HG02763 (cell line): Measurements from ENCODE around the gene GAS6.
"Not testable (repeated sequence)": the region's sequence is repeated elsewhere in the genome, so short reads cannot be mapped to it uniquely, and the experiment has no call there.

Experiments
- ATAC-seq: cut with Tn5 transposase; IDR thresholded peaks from one replicate; pipeline ENCODE4 v1.9.1; 2021; ENCODE audit warnings: mild to moderate bottlenecking, moderate library complexity; ENCODE audit not compliant: unreplicated experiment

GAS6 gene

DNA sequence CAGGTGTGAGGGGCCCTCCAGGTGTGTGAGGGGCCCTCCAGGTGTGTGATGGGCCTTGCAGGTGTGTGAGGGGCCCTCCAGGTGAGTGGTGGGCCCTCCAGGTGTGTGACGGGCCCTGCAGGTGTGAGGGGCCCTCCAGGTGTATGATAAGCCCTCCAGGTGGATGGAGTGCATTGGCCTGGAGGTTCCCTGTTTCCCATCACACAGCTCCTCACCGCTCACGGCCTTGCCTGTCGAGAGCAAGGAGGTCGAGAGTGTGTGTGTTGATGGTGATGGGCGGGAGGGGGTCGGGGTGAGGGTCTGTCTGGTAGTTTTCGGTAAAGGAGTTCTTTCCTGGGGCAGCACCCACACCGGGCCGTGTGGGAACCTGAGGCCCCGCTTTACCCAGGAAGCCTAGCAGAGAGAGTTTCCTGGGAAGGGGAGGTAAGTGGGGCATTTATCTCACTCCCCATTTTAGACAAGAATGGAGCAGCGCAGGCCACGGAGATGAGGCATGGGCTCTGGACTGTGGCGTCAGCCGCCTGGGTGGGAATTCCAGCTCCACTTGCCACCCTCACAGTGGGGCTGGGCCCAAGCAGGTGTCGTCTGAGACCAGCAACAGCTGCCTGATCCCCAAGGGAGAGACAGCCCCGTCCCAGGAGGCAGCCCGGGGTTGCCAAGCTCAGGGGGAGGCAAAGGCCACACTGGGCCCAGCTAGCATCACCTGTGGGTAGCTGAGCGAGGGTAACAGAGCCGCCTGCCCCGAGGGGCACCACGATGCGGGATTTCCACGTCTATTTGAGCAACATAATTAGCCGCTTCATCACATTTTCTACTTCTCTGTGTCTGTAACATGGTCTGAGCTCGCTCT is 10.9 kb upstream of the GAS6 start:
- no peak for ATAC-seq

DNA sequence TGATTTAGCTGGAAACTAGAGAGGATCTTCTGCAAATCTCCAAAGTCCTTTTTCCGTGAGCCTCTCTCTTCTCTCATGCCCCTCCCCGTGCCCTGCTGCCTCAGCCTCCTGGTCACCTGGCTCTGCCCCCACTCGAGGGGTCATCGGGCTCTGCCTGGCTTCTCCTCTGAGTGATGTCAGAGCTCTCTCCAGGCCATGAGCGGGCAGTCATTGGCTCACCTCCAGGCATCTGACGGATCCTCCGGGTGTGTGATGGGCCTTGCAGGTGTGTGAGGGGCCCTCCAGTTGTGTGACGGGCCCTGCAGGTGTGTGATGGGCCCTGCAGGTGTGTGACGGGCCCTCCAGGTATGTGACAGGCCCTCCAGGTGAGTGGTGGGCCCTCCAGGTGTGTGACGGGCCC is 10.3 kb upstream of the GAS6 start:
- no peak for ATAC-seq

DNA sequence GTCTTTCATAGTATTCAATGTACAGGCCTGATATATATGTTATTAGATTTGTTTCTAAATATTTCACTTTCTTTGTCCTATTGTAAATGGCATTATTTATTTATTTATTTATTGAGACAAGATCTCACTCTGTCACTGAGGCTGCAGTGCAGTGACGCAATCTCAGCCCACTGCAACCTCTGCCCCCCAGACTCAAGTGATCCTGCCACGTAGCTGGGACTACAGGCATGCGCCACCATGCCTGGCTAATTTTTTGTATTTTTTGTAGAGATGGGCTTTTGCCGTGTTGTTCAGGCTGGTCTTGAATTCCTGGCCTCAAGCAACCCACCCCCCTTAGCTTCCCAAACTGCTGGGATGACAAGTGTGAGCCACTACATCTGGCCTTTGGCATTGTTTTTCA is 5.4 kb upstream of the GAS6 start:
- ATAC-seq, result no peak

DNA sequence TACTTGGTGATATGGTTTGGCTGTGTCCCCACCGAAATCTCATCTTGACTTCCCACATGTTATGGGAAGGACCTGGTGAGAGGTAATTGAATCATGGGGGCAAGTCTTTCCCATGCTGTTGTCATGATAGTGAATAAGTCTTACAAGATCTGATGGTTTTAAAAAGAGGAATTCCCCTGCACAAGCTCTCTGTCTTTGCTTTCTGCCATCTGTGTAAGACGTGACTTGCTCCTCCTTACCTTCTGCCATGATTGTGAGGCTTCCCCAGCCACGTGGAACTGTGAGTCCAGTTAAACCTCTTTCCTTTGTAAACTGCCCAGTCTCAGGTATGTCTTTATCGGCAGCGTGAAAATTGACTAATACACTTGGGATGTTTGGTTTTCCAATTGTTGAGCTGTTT is 4.0 kb upstream of the GAS6 start:
- not testable (repeated sequence) for ATAC-seq

DNA sequence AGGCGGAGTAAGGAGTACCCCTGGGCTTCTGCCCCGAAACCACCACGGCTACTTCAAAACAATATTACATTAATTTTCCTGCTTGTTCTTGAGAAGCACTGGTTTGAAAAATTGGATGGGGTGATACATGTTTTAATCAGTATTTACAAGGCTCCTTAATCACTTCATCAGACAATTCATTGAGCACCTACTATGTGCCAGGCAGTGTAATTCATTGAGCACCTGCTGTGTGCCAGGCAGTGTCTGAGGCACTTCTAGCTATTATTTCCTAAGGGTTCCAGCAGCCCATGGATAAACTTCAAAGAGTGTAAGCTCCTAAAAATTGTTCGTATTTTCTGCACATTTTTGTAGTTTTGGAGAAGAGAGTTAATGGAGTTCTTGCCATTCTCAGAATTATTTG is 1.6 kb upstream of the GAS6 start:
- no peak for ATAC-seq

DNA sequence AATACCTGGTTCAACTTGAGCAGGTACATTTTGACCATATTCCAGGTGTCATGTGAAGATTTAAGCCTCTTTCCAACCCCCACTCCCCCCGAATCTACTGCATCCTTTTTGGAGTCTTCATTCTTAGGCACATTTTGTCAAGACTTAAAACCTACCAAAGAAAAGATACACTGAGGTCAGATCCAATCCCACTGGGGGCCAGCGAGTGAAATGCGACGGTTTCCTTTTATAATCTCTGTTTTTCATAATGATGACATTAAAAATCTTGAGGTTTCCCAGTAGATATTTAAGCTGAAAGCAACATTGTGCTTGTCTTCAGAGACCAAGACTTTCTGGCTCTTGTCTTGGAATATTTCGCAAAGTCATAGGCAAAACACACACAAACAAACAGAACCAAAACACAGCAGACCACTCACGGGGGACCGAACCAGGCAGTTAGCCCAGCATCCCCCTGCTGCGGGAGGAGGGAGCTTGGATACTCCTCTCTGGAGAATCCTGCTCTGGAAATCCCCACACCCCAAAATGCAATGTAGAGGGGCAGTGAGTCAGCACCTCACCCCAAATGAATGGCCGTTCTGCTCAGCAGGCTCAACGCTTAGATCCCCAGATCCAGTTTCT is 506 bp upstream of the GAS6 start:
- no peak for ATAC-seq

DNA sequence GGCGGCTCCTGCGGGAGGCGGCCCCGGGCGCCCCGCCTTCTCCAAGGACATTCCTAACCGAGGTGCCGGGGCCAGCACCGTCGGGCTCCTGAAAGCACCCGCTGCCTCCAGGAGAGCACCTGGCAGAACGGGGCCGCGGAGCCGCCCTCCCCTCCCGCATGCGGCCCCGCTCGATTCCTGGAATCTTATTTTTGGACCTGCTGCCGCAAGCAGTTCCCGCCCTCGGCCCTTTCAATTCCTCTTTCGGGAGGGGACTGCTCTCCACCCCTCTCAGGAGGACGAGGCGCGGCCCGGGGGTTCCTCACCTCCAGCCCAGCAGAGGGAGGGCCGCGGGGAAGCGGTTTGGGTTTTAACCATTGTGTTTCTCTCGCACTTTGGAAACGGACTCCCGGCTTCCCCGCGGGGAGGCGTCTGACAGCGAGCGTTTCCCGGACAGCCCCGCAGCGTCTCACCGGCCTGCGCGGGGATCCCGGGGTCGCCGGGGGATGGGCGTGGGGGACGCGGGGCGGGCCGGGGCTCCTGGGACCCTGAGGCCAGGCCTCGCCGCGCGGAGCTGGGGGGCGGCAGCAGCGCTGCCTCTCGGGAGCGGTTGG is 849 bp downstream of the GAS6 start:
- ATAC-seq, result no peak

DNA sequence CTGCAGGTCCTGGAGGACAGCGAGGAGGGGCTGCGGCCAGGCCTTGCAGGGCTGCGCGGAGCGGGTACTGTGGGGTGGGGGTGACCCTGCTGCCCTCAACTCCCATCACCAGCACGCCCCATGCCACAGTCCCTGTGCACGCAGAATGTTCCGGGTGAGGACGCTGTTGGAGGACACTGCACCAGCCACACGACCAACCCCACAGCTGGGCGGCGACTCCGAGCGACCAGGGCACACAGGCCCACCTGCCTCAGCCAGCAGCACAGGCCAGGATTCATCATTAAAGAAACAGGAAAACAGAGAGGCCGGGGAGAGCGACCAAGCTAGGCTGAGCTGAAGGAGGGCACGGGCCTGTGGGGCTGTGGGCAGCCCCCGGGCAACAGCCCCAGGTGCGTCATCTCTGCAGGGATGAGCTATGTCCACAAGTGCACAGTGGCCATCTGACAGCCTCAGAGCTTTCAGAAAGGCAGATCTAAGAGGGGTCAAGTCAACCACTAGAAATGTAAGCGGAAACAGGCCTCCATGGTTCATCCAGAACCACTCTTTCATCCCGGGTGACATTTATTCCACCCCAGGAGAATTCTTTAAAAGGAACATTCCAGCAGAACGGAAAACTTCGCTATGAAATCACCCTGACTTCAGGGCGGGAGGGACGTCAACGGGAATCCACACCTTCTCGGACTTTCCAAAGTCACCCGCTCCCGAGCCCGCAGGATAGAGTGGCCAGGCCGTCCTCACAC is 1.5 kb downstream of the GAS6 start:
- no peak for ATAC-seq

DNA sequence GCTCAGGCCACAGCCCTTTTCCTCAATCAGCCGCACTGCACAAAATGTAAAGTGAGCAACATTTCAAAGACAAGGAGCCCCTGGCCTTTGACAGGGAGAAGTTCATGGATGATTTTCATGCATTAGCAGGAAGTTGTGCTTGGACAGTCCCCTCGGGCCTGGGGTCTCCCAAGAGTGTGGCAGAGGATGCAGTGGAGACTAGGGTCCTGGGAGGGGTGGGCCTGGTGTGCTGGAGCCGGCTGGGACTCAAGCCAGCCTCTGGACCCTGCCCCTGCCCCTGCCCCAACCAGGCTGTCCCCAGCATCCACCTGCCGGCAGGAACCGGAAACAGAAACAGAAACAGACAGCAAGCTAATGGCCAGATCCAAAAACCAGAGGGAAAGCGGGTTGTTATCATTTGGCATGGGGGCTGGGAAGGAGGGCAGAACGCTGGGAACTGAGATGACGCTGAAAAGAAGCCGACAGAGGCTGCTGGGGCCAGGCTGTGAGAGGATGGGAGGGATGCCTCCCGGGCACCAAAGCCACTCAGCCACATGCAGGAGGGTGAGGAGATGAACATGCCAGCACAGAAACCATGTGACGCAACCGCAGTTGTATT is 2.3 kb downstream of the GAS6 start:
- no peak for ATAC-seq

DNA sequence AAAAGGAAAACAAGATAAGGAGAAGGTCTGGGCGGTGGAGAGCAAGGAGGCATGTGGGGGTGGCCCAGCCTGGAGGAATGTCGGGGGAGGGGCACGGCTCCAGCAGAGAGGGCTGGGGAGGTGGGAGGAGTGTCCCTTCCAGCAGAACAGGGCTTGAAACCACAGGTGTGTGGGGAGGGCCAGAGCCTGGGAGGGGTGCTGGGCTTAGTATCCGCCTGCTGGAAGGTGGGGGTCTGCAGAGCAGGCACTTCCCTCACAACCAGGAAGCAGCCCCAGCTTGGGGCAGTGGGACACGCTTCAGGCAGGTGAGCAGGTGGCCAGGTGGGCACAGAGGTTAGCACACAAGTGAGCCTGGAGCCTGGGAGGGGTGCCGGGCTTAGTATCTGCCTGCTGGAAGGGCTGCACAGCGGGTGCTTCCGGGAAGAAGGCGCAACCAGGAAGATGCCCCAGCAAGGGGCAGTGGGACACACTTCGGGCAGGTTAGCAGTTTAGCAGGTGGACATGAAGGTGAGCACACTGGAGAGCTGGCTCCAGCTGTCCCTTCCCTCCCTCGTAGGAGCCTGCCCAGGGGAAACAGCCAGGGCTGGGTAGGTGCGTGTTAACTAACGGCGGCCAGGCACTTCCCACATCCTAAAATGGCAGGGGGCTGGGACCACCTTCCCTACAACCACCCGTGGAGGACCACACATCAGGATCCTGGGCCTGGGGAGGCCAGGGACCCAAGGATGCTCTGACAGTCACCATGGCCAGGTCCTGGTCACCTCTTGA is 3.0 kb downstream of the GAS6 start:
- no peak for ATAC-seq

DNA sequence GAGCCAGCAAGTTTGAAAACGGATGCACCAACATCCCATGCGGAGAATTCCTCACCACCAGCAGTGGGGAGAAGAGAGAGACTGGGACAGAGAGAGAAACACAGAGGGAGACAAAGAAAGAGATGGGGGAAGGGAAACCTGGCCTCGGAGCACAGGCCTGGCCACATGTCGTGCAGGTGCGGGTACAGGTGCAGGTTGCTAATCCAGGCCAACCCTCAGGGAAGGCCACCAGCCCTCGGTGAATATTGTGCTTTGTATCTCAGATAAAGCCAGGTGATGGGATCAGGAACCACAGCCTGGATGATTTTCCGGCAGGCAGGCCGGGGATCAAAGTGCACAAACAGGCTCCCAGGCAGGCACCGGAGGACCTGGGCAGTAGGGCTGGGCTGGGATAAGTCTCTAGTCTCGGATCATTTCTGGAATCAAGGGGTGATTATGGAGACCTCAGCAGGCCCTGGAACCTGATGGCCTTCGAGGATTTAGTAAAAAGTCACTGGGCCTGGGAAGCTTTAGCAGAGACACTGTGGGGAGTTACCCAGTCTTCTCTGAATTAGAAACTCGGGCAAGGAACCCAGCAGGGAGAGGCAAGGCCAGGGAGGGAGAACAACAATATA is 3.7 kb downstream of the GAS6 start:
- no peak for ATAC-seq

DNA sequence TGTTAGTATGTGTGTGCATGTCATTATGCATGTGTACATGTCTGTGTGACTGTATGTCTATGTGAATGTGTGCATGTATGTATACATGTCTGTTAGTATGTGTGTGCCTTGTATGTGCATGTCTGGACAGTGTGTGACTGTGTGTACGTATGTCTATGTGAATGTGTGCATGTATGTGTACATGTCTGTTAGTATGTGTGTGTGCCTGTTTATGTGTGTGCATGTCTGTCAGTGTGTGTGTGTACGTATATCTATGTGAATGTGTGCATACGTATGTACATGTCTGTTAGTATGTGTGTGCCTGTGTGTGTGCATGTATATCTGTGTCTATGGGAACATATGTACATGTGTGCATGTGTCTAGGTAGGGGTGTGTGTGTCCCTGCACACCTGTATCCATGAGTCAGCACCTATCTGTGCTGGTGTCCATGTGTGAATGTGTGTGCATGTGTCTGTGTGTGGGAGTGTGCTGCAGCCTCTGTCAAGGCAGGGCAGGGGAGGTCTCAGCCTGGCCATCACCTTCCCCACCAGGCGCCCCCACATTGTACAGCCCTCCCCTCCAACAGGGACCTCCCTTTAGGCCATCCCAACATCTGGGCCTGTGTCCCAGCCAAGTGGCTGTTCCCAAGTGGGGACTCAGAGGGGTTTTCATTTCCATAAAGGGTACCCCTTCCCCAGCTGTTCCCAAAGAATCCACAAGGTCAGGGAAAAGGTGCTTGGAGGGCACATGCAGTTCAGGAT is 4.4 kb downstream of the GAS6 start:
- ATAC-seq, result no peak

DNA sequence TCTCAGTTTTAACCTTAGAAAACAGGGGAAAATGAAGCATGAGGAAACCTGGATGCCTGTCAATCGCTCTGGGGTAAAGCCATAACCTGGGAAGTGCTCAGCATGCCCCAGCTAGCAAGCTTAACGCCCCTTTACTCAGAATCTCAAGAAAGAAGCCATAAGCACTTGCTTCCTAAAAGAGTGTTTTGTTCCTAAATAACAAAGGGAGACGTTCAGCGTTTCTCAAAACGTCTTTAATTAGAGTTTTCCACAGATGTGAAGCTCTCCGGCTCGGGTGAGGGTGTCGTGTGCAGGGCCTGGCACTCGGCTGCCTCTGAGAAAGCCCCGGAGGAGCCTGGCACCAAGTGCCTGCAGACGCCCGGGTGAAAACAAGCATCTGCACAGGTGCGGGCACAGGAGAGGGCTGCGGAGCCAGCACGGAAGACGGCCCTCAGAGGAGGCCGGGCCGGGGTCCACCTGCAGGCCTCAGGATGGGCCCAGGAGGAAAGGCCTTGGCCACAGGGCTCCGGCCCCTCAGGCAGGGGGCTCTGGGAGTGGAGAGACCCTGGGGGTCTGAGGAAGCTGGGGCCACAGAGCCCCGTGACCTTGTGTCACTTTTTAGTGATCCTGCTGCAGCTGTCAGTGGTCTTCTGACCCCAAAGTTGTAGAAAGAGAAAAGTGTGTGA is 6.2 kb downstream of the GAS6 start:
- no peak for ATAC-seq

DNA sequence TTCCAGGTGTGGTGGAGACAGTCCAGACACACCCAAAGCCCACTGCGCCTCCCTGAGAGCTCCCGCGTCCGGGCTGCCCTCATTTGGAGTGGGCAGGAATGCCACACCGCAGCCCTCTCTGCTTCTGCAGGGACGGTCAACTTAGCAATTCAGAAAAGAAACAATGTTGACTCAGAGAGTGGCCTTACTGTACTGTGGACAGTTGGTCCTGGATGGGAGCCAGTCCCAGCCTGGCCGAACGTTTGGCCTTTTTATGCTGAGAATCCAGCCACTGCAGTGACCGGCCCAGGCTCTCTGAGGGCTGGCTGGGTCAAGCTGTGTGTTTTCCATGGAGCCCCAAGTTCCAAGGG is 7.2 kb downstream of the GAS6 start:
- no peak for ATAC-seq

DNA sequence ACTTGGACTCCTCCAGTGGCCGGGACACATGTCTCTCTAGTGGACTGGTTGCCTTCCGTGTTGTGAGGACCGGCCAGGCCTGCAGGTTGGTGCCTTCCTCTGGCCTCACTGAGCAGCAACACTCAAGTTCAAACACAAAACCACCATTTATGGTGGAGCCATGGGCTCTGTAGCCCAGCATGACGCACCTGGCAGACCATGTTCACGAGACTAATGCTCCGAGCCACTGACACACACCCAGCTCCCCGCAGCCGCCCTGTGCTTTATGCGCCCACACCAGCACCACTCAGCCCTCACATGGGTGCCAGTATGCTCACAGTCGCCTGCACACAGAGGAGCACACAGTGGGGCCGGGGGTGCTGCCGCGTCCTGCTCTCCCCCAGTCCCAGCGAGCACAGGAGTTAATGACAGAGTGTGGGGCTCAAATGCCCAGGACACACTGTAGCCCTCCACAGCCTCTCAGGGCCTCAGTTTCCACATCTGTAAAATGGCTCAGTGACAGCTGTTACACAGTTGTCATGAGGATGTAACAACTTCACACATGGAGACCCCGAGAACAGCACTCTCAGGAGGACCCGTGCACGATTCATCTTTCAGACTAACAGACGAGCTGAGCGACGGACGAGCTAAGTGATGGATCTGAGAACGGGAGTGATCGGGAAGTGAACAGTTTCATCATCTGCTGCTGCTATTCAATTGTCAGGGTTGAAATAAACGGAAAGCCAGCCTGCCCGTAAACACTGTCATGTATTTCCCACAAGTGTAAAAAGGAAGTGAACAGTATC is 7.8 kb downstream of the GAS6 start:
- ATAC-seq, result no peak

DNA sequence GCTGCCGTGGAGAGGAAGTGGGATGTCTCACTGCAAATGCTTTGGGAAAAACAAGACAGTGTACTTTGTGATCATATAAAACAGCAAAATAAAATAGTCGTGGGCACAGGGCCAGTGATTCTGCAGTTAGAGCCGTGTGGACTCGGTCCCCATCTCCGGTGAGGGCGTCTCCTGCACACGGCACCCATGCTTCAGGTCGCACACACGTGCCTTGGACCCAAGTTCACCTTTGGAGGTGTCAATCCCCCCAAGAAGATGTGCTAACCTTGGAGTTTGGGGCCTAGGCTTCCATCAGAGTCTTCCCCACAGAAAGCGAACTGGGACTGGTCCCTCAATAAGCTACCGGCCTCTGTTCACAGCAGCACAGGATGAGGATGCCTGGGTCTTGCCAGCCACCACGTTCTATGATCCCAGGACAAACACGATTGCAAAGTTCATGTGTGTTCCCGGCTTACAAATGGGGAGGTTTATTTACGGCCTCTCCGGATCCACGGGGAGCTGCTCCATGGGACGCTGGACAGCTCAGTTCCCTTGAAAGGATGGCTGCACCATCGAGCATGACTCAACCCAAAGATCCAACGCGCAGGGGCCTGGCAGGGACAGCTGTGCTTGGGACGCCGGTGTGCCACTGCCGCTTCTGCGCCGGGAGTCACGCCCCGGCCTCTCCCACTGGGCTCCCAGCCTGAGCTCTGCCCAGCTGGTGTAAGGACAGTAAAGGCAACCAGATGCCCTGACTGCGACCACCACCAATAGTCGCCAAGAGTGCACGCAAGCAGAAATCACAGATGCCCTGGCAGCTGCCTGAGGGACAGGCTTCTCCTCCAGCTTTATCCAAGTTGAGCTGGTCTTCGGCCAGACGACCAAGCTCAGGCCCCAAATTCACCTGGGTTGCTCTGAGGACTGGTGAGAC is 8.6 kb downstream of the GAS6 start:
- ATAC-seq, result no peak
